PC-3 (cell line): ENCODE results near the gene GLI1. TPM values are rescaled to one million over a fixed set of nuclear protein-coding genes. Genes with fewer than 3 reads are reported as not detected.
"Not testable (repeated sequence)": the region's sequence is repeated elsewhere in the genome, so short reads cannot be mapped to it uniquely, and the experiment has no call there.

ENCODE experiments used
- ATAC-seq: fragments of 200-7000 bp; cut with Tn5 transposase; 2 replicates; pipeline ENCODE4 v1.9.1; 2020; ENCODE audit warnings: mild to moderate bottlenecking, moderate library complexity
- BruUV-seq: library from RNA; stranded (reverse); fragments of 400-500 nt; replicated peaks from 2 replicates; lab custom pipeline; 2021; lab: Mats Ljungman, UMichigan
- CTCF ChIA-PET: fragments of 300-600 bp; sonication (Branson Sonifier 250); formaldehyde crosslinking; loops from one replicate; lab custom pipeline; 2022; ENCODE audit warnings: antibody characterized with exemption; lab: Charles Lee
- POLR2A ChIA-PET: fragments of 300-600 bp; sonication (Branson Sonifier 250); formaldehyde crosslinking; loops from one replicate; lab custom pipeline; 2022; ENCODE audit warnings: antibody characterized with exemption; ENCODE audit not compliant: unreplicated experiment; lab: Charles Lee
- DNase-seq: peaks from one replicate; pipeline ENCODE4 v3.0.0-alpha.2; 2015
- H2AFZ ChIP-seq: fragments of 300-600 bp; sonication (generic); 2 replicates; pipeline ENCODE4 v1.6.0; 2016; ENCODE audit warnings: antibody characterized with exemption, low read length
- H3F3A ChIP-seq: fragments of 300-600 bp; sonication (generic); one replicate; pipeline ENCODE4 v1.6.0; 2017; ENCODE audit warnings: antibody characterized with exemption, low read length, control low read depth, mild to moderate bottlenecking; ENCODE audit not compliant: unreplicated experiment
- H3K27ac ChIP-seq: fragments of 300-600 bp; sonication (generic); 2 replicates; pipeline ENCODE4 v1.5.1; 2016; ENCODE audit warnings: mild to moderate bottlenecking, low read length
- H3K27me3 ChIP-seq: fragments of 300-600 bp; sonication (generic); 2 replicates; pipeline ENCODE4 v1.6.1; 2016; ENCODE audit warnings: low read length, mixed read lengths
- H3K36me3 ChIP-seq: fragments of 300-600 bp; sonication (generic); 2 replicates; pipeline ENCODE4 v1.6.1; 2016; ENCODE audit warnings: low read depth, mixed run types, low read length, mixed read lengths
- H3K4me1 ChIP-seq: fragments of 300-600 bp; sonication (generic); 2 replicates; pipeline ENCODE4 v1.5.1; 2016; ENCODE audit warnings: low read length; ENCODE audit not compliant: insufficient read depth
- H3K4me2 ChIP-seq: fragments of 300-600 bp; sonication (generic); 2 replicates; pipeline ENCODE4 v1.6.0; 2016; ENCODE audit warnings: low read length
- H3K4me3 ChIP-seq: fragments of 300-600 bp; sonication (generic); 2 replicates; pipeline ENCODE4 v1.5.1; 2016; ENCODE audit warnings: mild to moderate bottlenecking, low read length, mixed read lengths
- H3K79me2 ChIP-seq: fragments of 300-600 bp; sonication (generic); 2 replicates; pipeline ENCODE4 v1.6.1; 2017; ENCODE audit warnings: low read length, mixed read lengths
- H3K9ac ChIP-seq: fragments of 300-600 bp; sonication (generic); 2 replicates; pipeline ENCODE4 v1.6.0; 2016; ENCODE audit warnings: mild to moderate bottlenecking, low read length
- H3K9me2 ChIP-seq: fragments of 300-600 bp; sonication (generic); replicated peaks from 2 replicates; pipeline ENCODE4 v1.6.1; 2016; ENCODE audit warnings: mixed run types, low read length, mixed read lengths
- H3K9me3 ChIP-seq: fragments of 300-600 bp; sonication (generic); 2 replicates; pipeline ENCODE4 v1.6.1; 2016; ENCODE audit warnings: low read length, mixed read lengths
- H4K20me1 ChIP-seq: fragments of 300-600 bp; sonication (generic); 2 replicates; pipeline ENCODE4 v1.6.1; 2016; ENCODE audit warnings: low read length, mixed read lengths
- EZH2 ChIP-seq: fragments of 300-600 bp; sonication (generic); IDR thresholded peaks from one replicate; pipeline ENCODE4 v1.6.1; 2017; ENCODE audit warnings: antibody characterized with exemption, mild to moderate bottlenecking, low read length; ENCODE audit not compliant: unreplicated experiment
- EZH2phosphoT487 ChIP-seq: fragments of 300-600 bp; sonication (generic); IDR thresholded peaks from 2 replicates; pipeline ENCODE4 v1.6.1; 2018; ENCODE audit warnings: mild to moderate bottlenecking, antibody characterized with exemption, low read length, borderline replicate concordance
- intact Hi-C: fragments of 100-400 bp; cut with micrococcal nuclease; formaldehyde crosslinking; loops from 2 replicates; pipeline ENCODE4 v1.9.0; 2023
- total RNA-seq: library from RNA; depleted of rRNA; stranded (reverse); fragments of >200 nt; gene quantifications from 2 replicates; pipeline ENCODE4 v1.2.3, GENCODE V29; 2014
- TF ChIP-seq, protein P1 (sequence below): fragments of 300-600 bp; sonication (generic); conservative IDR thresholded peaks from 2 replicates; pipeline ENCODE4 v1.5.1; 2017; ENCODE audit warnings: antibody characterized with exemption, low read depth, mild to moderate bottlenecking, low read length

The GLI1 gene
- total RNA-seq, 1 experiment from 2014 or later, result 3.0 TPM

DNA sequence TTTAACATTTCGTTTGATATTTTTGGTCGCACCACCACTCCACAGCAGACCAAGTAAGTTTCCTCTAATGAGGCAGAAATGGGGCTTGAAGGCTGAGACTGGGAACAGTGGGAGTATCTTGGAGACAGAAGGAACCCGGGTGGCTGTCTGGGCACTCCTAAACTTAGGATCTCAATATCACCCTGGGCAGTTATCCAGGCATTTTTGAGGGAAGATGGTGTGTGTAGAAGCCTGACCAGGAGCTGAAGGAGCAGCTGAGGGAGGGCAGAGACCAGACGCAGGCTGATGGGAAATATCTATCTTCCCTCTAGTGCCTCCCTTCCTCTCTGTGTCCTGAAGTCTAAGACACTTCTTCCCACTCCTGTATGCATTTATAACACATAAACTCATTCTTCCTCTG lies 39.0 kb downstream of the GLI1 start:
- Histone ChIP-seq H3K27ac (no peak overlapping the region), H3K4me2 (no peak overlapping the region), H3K79me2 (no peaks in the 10 kb centered on the region), H3K9me3 (no peaks in the 10 kb centered on the region), H3K36me3 (peaks cover 42% of the 10 kb centered on the region), H3K27me3 (no peaks in the 10 kb centered on the region), H3K9me2 (no peaks in the 10 kb centered on the region), H3K9ac (no peak overlapping the region), H3K4me3 (no peak overlapping the region), H4K20me1 (no peaks in the 10 kb centered on the region), H2AFZ (no peak overlapping the region), H3K4me1 (no peaks in the 10 kb centered on the region), H3F3A (no peaks in the 10 kb centered on the region)
- DNase-seq, result no peak
- ATAC-seq, result no peak
- ChIA-PET CTCF (no interaction called here), POLR2A (no interaction called here)
- no TSS peak for BruUV-seq
- TF ChIP-seq, protein P1, sequence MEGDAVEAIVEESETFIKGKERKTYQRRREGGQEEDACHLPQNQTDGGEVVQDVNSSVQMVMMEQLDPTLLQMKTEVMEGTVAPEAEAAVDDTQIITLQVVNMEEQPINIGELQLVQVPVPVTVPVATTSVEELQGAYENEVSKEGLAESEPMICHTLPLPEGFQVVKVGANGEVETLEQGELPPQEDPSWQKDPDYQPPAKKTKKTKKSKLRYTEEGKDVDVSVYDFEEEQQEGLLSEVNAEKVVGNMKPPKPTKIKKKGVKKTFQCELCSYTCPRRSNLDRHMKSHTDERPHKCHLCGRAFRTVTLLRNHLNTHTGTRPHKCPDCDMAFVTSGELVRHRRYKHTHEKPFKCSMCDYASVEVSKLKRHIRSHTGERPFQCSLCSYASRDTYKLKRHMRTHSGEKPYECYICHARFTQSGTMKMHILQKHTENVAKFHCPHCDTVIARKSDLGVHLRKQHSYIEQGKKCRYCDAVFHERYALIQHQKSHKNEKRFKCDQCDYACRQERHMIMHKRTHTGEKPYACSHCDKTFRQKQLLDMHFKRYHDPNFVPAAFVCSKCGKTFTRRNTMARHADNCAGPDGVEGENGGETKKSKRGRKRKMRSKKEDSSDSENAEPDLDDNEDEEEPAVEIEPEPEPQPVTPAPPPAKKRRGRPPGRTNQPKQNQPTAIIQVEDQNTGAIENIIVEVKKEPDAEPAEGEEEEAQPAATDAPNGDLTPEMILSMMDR, result no peak
- TF ChIP-seq EZH2, result no peak
- TF ChIP-seq EZH2phosphoT487, result no peak
- intact Hi-C loops, result no loop called here

DNA sequence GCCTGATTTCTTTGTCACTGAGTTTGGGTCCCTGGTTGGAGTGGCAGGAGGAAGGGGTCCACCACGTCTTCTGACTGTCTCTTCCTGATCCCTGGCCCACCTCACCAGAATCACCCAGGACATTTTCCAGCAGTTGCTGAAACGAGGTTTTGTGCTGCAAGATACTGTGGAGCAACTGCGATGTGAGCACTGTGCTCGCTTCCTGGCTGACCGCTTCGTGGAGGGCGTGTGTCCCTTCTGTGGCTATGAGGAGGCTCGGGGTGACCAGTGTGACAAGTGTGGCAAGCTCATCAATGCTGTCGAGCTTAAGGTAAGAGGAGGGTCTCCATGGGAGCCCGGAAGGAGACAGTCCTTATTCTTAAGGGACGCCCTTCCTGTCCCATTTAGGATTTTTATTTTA lies 40.6 kb downstream of the GLI1 start:
- H3F3A ChIP-seq, result no peaks in the 10 kb centered on the region
- no peak for ATAC-seq
- H3K36me3 ChIP-seq, result peaks cover 48% of the 10 kb centered on the region
- no peaks in the 10 kb centered on the region for H3K9me3 ChIP-seq
- POLR2A ChIA-PET, result interaction anchor here (0.6 kb wide), 1 partner anchor 34 kb away, joined by 3 read pairs; no protein-coding TSS in a partner anchor
- TF ChIP-seq EZH2phosphoT487 (no peak), EZH2 (no peak)
- TF ChIP-seq, protein P1, result no peak
- H4K20me1 ChIP-seq, result no peaks in the 10 kb centered on the region
- no peak overlapping the region for H3K9ac ChIP-seq
- H3K4me2 ChIP-seq, result no peak overlapping the region
- no peak overlapping the region for H2AFZ ChIP-seq
- DNase-seq, result no peak
- no peaks in the 10 kb centered on the region for H3K27me3 ChIP-seq
- H3K4me3 ChIP-seq, result no peak overlapping the region
- H3K4me1 ChIP-seq, result no peaks in the 10 kb centered on the region
- H3K9me2 ChIP-seq, result no peaks in the 10 kb centered on the region
- CTCF ChIA-PET, result no interaction called here
- no peaks in the 10 kb centered on the region for H3K79me2 ChIP-seq
- no TSS peak for BruUV-seq
- no peak overlapping the region for H3K27ac ChIP-seq
- intact Hi-C loops, result no loop called here

DNA sequence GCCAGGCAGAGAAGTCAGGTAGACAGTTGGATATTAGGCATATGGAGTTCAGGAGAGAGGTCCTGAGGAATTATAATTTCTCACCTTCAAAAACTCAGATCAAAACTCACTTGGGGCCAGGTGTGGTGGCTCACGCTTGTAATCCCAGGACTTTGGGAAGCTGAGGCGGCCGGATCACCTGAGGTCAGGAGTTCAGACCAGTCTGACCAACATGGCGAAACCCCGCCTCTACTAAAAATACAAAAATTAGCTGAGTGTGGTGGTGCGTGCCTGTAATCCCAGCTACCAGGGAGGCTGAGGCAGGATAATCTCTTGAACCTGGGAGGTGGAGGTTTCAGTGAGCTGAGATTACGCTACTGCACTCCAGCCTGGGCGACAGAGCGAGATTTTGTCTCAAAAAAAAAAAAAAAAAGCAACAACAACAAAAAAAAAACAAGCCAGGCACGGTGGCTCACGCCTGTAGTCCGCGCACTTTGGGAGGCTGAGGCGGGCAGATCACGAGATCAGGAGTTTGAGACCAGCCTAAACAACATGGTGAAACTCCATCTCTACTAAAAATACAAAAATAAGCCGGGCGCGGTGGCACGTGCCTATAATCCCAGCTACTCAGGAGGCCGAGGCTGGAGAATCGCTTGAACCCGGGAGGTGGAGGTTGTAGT lies 42.9 kb downstream of the GLI1 start:
- H3K9me2 ChIP-seq, CTCF ChIA-PET, H3F3A ChIP-seq, H2AFZ ChIP-seq, POLR2A ChIA-PET, H3K9me3 ChIP-seq, H3K4me3 ChIP-seq, H3K4me2 ChIP-seq, H3K9ac ChIP-seq, H3K27me3 ChIP-seq, H3K79me2 ChIP-seq, ATAC-seq, H3K27ac ChIP-seq, H4K20me1 ChIP-seq, BruUV-seq, H3K4me1 ChIP-seq, DNase-seq, intact Hi-C loops: not testable (repeated sequence)
- H3K36me3 ChIP-seq, result peaks cover 42% of the 10 kb centered on the region

DNA sequence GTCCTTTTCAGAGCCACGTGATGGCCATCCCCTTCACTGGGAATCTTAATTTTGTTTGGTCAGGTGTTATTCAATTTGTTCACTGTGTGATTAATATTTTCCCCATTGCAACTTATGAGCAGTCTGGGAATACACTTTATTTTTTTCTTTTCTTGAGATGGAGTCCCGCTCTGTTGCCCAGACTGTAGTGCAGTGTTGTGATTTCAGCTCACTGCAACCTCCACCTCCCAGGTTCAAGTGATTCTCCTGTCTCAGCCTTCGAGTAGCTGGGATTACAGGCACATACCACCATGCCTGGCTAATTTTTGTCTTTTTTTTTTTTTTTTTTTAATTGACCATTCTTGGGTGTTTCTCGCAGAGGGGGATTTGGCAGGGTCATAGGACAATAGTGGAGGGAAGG lies 47.0 kb downstream of the GLI1 start:
- DNase-seq, CTCF ChIA-PET, H3K9me3 ChIP-seq, BruUV-seq, H3K9me2 ChIP-seq, H3K27me3 ChIP-seq, POLR2A ChIA-PET, H3K4me2 ChIP-seq, intact Hi-C loops, H3K4me1 ChIP-seq, ATAC-seq, H2AFZ ChIP-seq, H4K20me1 ChIP-seq, H3K4me3 ChIP-seq, H3K27ac ChIP-seq, H3F3A ChIP-seq, H3K9ac ChIP-seq, H3K79me2 ChIP-seq: not testable (repeated sequence)
- peaks cover 26% of the 10 kb centered on the region for H3K36me3 ChIP-seq

DNA sequence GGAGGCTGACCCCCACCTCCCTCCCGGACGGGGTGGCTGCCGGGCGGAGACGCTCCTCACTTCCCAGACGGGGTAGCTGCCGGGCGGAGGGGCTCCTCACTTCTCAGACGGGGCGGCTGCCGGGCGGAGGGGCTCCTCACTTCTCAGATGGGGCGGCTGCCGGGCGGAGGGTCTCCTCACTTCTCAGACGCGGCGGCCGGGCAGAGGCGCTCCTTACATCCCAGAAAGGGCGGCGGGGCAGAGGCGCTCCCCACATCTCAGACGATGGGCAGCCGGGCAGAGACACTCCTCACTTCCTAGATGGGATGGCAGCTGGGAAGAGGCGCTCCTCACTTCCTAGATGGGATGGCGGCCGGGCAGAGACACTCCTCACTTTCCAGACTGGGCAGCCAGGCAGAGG lies 48.2 kb downstream of the GLI1 start:
- H3K9me3 ChIP-seq, DNase-seq, H3K9me2 ChIP-seq, H3K27me3 ChIP-seq, intact Hi-C loops, H3K27ac ChIP-seq, H3K4me2 ChIP-seq, H2AFZ ChIP-seq, H3K4me3 ChIP-seq, CTCF ChIA-PET, H3K79me2 ChIP-seq, H4K20me1 ChIP-seq, POLR2A ChIA-PET, H3K4me1 ChIP-seq, ATAC-seq, H3K9ac ChIP-seq, H3F3A ChIP-seq, BruUV-seq: not testable (repeated sequence)
- H3K36me3 ChIP-seq, result peaks cover 32% of the 10 kb centered on the region
